HG02798 (cell line): Measurements from ENCODE around the gene IRF2BP1.

Source experiments
- ATAC-seq: cut with Tn5 transposase; IDR thresholded peaks from one replicate; pipeline ENCODE4 v1.9.1; 2021; ENCODE audit warnings: mild to moderate bottlenecking; ENCODE audit not compliant: unreplicated experiment, poor library complexity

Gene IRF2BP1

GRCh38 chr19:45863335-45863839 is 22.6 kb downstream of the IRF2BP1 start:
- no peak for ATAC-seq

DNA sequence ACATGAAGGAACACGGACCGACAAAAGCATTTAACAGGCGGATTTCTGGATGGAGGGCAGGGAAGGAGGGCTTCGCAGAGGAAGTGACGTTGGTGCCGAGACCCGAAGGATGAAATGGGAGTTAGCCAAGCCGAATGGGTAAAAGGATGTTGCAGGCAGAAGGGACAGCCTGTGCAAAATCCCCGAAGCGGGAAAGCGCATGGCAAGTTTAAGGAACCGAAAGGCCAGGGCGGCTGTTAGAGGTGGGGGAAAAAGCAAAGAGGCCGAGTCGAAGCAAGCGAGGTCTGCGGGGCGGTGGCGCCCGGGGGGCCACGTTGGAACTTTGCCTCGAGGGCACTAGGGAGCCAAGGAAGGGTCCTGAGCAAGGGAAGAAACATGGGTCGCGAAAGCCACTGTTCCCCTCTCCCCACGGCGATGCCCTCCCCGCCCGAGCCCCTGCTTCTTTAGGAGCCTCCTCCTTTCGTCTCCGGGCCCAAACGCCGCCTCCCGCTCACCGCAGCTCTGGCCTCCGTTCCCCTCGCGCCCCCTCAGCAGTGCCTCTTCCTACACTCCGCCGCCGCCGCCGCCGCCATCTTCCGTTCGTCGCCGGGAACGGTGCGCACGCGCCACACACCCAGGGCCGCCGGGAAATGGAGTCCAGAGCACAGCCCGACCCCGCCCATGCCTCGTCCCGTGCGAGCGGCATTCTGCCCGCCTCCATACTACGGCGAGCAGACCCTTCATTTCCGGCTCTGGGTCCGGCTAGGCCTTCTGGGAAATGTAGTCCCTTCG is 23.2 kb downstream of the IRF2BP1 start, which contains the start of gene SYMPK:
TSS of gene SYMPK (minus strand) at position 584 of the 771 bp plus-strand sequence. CDS start 8,652 bp downstream, outside the sequence.
- ATAC-seq, result peak; percentile 94

- no peak for ATAC-seq
These were observed 23.7 kb downstream of the IRF2BP1 start for GRCh38 chr19:45862271-45862563.

DNA sequence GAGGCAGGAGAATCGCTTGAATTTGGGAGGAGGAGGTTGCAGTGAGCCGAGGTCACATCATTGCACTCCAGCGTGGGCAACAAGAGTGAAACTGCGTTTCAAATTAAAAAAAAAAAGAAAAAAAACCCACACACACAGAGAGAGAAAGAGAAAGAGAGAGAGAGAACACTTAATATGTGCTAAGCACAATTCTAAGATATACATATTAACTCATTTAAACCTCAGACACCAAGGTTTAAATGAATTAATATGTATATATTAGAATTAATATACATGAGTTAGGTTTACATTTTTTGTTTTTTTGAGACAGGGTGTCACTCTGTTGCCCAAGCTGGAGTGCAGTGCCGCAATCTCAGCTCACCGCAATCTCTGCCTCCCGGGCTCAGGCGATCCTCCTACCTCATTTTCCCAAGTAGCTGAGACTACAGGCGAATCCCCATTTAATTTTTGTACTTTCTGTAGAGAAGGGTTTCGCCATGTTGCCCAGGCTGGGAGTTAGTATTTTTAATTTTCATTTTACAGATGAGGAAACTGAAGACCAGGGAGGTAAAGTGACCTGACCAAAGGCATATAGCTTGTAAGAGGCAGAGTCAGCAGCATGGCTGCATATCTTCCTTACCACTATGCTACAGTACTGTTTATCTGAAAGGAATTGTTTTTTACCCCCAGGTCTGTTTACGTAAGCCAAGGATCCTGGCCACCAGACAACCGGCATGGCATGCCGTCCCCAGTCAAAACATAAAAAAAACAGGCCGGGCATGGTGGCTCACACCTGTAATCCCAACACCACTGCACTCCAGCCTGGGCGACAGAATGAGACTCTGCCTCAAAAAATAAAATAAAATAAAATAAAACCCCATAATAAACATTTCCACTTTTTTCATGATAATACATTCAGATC is 25.3 kb downstream of the IRF2BP1 start:
- ATAC-seq, result no peak

DNA sequence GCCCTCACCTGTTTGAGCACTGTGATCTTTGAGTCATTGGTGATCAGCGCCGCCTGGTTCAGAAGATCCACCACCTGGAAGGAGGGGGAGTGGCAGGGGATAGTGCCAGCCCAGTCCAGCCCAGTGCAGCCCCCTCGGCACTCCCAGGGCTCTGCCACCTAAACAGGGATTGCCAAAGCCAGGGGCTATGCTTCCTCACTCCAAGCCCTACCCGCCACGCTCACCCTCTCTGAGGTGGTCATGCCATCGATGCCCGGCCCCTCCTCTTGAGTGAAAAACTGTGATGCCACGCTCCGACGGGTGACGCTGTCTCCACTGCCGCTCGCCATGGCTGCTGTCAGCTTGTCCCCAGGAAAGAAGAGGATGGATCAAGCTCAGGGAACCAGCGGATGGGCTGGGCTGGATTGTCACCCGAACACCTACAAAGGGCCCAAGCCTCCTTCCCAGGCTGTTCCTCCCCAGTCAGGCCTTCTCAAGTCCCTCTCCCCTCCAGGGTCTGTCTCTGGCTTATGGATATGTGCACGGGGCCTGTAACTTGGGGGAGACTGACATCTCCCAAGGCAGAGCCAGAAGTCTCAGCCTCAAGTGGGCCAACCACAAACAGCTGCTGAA is 31.7 kb downstream of the IRF2BP1 start:
- no peak for ATAC-seq

DNA sequence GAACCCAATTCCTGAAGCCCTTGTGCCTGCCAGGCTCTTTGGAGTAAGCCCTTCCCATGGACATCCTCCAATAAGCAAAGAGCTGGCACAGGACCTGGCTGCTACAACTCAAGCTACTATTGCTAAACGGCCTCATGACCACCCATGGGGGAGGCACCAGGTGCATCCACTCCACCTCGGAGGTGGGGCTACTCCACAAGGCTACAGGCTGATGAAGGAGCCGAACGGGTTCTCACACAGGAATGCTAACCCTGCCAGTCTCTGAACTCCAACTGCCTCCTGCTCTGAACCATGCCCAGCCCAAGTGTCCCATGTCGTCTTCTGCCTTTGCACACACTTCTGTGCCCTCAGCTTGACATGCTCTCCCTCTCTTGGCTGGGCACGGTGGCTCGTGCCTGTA is 33.0 kb downstream of the IRF2BP1 start:
- ATAC-seq, result no peak

DNA sequence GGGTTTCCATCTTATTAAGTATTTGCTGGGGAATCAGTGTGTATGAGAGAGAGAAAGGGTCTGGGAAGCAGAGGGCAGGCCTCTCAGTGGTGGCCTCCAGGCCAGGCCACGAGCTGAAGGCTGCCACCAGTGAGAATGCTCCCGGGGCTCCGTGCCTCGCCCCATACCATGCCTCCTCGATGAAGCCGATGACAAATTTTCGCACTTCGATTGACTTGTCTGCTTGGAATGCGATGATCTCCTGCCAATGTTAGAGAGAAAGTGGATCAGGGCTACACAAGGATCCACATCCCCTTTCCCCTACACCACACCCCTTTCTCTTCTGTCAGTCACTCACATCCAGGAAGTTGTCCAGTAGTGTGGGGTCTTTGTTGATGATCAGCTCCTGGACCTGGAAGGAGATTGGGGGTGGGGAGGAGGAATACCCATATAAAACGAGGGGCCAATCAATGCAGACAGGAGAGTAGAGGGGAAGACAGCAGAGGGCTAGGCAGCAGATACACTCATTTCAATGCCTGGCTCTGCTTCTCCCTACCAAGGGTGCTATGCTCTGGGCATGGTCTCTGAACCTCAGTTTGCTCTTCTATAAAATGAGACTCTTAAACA is 33.7 kb downstream of the IRF2BP1 start:
- no peak for ATAC-seq

DNA sequence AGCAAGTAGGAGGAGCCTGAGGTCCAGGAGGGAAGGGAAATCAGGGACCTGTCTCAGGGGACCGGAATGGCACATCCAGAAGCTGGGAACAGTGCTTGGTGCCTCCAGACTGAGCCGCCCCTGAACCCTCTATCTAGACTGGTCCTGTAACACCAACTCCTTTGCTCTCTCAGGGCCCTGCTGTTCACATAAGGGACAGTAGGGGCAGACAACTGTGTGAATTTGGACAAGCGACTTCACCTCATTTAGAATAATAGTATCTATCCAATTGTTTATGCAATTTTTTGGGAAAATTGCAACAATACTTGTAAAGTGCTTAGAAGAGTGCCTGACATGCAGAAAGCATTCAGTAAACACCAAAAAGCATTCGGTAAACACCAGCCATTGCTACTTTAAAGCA is 37.0 kb downstream of the IRF2BP1 start:
- no peak for ATAC-seq

GRCh38 chr19:45847663-45848062 is 38.3 kb downstream of the IRF2BP1 start:
- ATAC-seq, result no peak

- no peak for ATAC-seq
These were observed 43.7 kb downstream of the IRF2BP1 start for GRCh38 chr19:45842198-45842597.

- no peak for ATAC-seq
These were observed 51.0 kb downstream of the IRF2BP1 start for GRCh38 chr19:45834970-45835369.
